Memory B cell (primary cell): ENCODE data around the gene NFS1.
"Not testable (repeated sequence)": the region's sequence is repeated elsewhere in the genome, so short reads cannot be mapped to it uniquely, and the experiment has no call there.

ENCODE experiments used
- ATAC-seq: fragments of 150-1000 bp; cut with Tn5 transposase; 2 replicates; pipeline ENCODE4 v1.10.0; 2021; ENCODE audit warnings: low read depth, mild to moderate bottlenecking, moderate library complexity
- DNase-seq, 2 donors: peaks; one replicate each; pipeline ENCODE4 v3.0.0; 2022; ENCODE audit warnings: low spot score in 2 of 2
- H3K27ac Mint-ChIP-seq: one replicate; pipeline ENCODE4 v1.8.0; 2022; ENCODE audit warnings: mild to moderate bottlenecking, moderate library complexity, mixed read lengths
- H3K27me3 Mint-ChIP-seq: one replicate; pipeline ENCODE4 v1.8.0; 2022; ENCODE audit warnings: mixed read lengths
- H3K36me3 Mint-ChIP-seq: one replicate; pipeline ENCODE4 v1.8.0; 2022; ENCODE audit warnings: mild to moderate bottlenecking, mixed read lengths
- H3K4me1 Mint-ChIP-seq: one replicate; pipeline ENCODE4 v1.8.0; 2022; ENCODE audit warnings: mixed read lengths
- H3K4me3 Mint-ChIP-seq: one replicate; pipeline ENCODE4 v1.8.0; 2022; ENCODE audit warnings: mild to moderate bottlenecking, moderate library complexity, mixed read lengths
- H3K9me3 Mint-ChIP-seq: one replicate; pipeline ENCODE4 v1.8.0; 2022; ENCODE audit warnings: mixed read lengths

Gene NFS1

GRCh38 chr20:35706591-35707529 is 7.7 kb upstream of the NFS1 start:
- not testable (repeated sequence) for H3K27ac Mint-ChIP-seq, H3K4me1 Mint-ChIP-seq, H3K9me3 Mint-ChIP-seq, DNase-seq, H3K27me3 Mint-ChIP-seq, H3K4me3 Mint-ChIP-seq, ATAC-seq
- H3K36me3 Mint-ChIP-seq = peaks cover 19% of the 10 kb centered on the region

- not testable (repeated sequence) for DNase-seq, H3K27me3 Mint-ChIP-seq, ATAC-seq, H3K4me3 Mint-ChIP-seq, H3K27ac Mint-ChIP-seq, H3K4me1 Mint-ChIP-seq, H3K9me3 Mint-ChIP-seq
- peaks cover 19% of the 10 kb centered on the region for H3K36me3 Mint-ChIP-seq
Measured at GRCh38 chr20:35705894-35706293, 6.7 kb upstream of the NFS1 start.

- Mint-ChIP-seq H3K4me1 (peaks cover 7% of the 10 kb centered on the region), H3K4me3 (no peak overlapping the region), H3K27me3 (no peaks in the 10 kb centered on the region), H3K27ac (no peak overlapping the region), H3K9me3 (no peaks in the 10 kb centered on the region), H3K36me3 (peaks cover 16% of the 10 kb centered on the region)
- DNase-seq = no peak
- ATAC-seq = no peak
Measured at GRCh38 chr20:35704514-35705261, 5.5 kb upstream of the NFS1 start.

GRCh38 chr20:35702824-35703695 is 3.9 kb upstream of the NFS1 start:
- Mint-ChIP-seq H3K4me1 (peaks cover 10% of the 10 kb centered on the region), H3K36me3 (peaks cover 11% of the 10 kb centered on the region), H3K9me3 (no peaks in the 10 kb centered on the region), H3K27ac (peak overlapping the region; percentile 46), H3K27me3 (no peaks in the 10 kb centered on the region), H3K4me3 (no peak overlapping the region)
- DNase-seq = no peak
- ATAC-seq = no peak

GRCh38 chr20:35702051-35702823 is 3.1 kb upstream of the NFS1 start:
- peak overlapping the region; percentile 45 for H3K27ac Mint-ChIP-seq
- H3K27me3 Mint-ChIP-seq = no peaks in the 10 kb centered on the region
- H3K4me3 Mint-ChIP-seq = no peak overlapping the region
- no peak for DNase-seq
- H3K4me1 Mint-ChIP-seq = peaks cover 18% of the 10 kb centered on the region
- peaks cover 11% of the 10 kb centered on the region for H3K36me3 Mint-ChIP-seq
- no peaks in the 10 kb centered on the region for H3K9me3 Mint-ChIP-seq
- ATAC-seq = no peak

- Mint-ChIP-seq H3K27ac (peak overlapping the region; percentile 92), H3K4me1 (peaks cover 18% of the 10 kb centered on the region), H3K27me3 (no peaks in the 10 kb centered on the region), H3K36me3 (peaks cover 10% of the 10 kb centered on the region), H3K4me3 (peak overlapping the region; percentile 95), H3K9me3 (no peaks in the 10 kb centered on the region)
- no peak for ATAC-seq
- no peak for DNase-seq
Measured at GRCh38 chr20:35700625-35701148, 1.5 kb upstream of the NFS1 start.

GRCh38 chr20:35699957-35700624 is 939 bp upstream of the NFS1 start:
- Mint-ChIP-seq H3K27ac (peak overlapping the region; percentile 92), H3K4me1 (peaks cover 18% of the 10 kb centered on the region), H3K36me3 (peaks cover 13% of the 10 kb centered on the region)

GRCh38 chr20:35698298-35699126 is 640 bp downstream of the NFS1 start:
- peak; percentile 21 for ATAC-seq
- peak overlapping the region; percentile 95 for H3K4me3 Mint-ChIP-seq
- peaks cover 4% of the 10 kb centered on the region for H3K36me3 Mint-ChIP-seq
- H3K27me3 Mint-ChIP-seq = no peaks in the 10 kb centered on the region
- no peak for DNase-seq
- peak overlapping the region; percentile 92 for H3K27ac Mint-ChIP-seq
- peaks cover 18% of the 10 kb centered on the region for H3K4me1 Mint-ChIP-seq
- H3K9me3 Mint-ChIP-seq = no peaks in the 10 kb centered on the region

More at GRCh38 chr20:35699957-35700624, 939 bp upstream of the NFS1 start:
- DNase-seq (no peak), ATAC-seq (no peak)
- H3K27me3 Mint-ChIP-seq = no peaks in the 10 kb centered on the region
- no peaks in the 10 kb centered on the region for H3K9me3 Mint-ChIP-seq
- H3K4me3 Mint-ChIP-seq = peak overlapping the region; percentile 95

- Mint-ChIP-seq H3K27ac (peak overlapping the region; percentile 92), H3K27me3 (no peaks in the 10 kb centered on the region), H3K4me1 (peaks cover 18% of the 10 kb centered on the region), H3K36me3 (peaks cover 4% of the 10 kb centered on the region), H3K9me3 (no peaks in the 10 kb centered on the region), H3K4me3 (peak overlapping the region; percentile 95)
- no peak for DNase-seq
- ATAC-seq = no peak
Measured at GRCh38 chr20:35697696-35698297, 1.4 kb downstream of the NFS1 start.

GRCh38 chr20:35695978-35696377 is 3.2 kb downstream of the NFS1 start:
- no peak for ATAC-seq
- Mint-ChIP-seq H3K27ac (no peak overlapping the region), H3K36me3 (peaks cover 5% of the 10 kb centered on the region), H3K4me1 (peaks cover 18% of the 10 kb centered on the region), H3K27me3 (no peaks in the 10 kb centered on the region), H3K9me3 (no peaks in the 10 kb centered on the region), H3K4me3 (no peak overlapping the region)
- no peak for DNase-seq

GRCh38 chr20:35695245-35695749 is 3.9 kb downstream of the NFS1 start:
- no peaks in the 10 kb centered on the region for H3K9me3 Mint-ChIP-seq
- H3K4me3 Mint-ChIP-seq = no peak overlapping the region
- H3K27me3 Mint-ChIP-seq = no peaks in the 10 kb centered on the region
- peaks cover 17% of the 10 kb centered on the region for H3K4me1 Mint-ChIP-seq
- H3K27ac Mint-ChIP-seq = no peak overlapping the region
- DNase-seq = no peak
- H3K36me3 Mint-ChIP-seq = peaks cover 8% of the 10 kb centered on the region
- no peak for ATAC-seq
